Muscle layer of colon (tissue), 2 donors: ENCODE data around the gene TCP11L2.
"Not testable (repeated sequence)": the region's sequence is repeated elsewhere in the genome, so short reads cannot be mapped to it uniquely, and the experiment has no call there.

Experiments used
- H3K27ac ChIP-seq: one replicate; pipeline ENCODE4 v1.7.0; 2013; ENCODE audit warnings: low read depth, mild to moderate bottlenecking, low read length, moderate library complexity
- H3K27me3 ChIP-seq, 2 donors: one replicate each; pipeline ENCODE4 v1.7.0; 2013; ENCODE audit warnings: low read length in 2 of 2, mild to moderate bottlenecking in 2 of 2; ENCODE audit not compliant: insufficient read depth in 2 of 2, control insufficient read depth in 1 of 2
- H3K36me3 ChIP-seq: one replicate; pipeline ENCODE4 v1.7.0; 2013; ENCODE audit warnings: mild to moderate bottlenecking, low read length; ENCODE audit not compliant: insufficient read depth
- H3K4me1 ChIP-seq: one replicate; pipeline ENCODE4 v1.7.0; 2013; ENCODE audit warnings: mild to moderate bottlenecking, low read length; ENCODE audit not compliant: insufficient read depth
- H3K4me3 ChIP-seq, 2 donors: one replicate each; pipeline ENCODE4 v1.7.0; 2013; ENCODE audit warnings: low read length in 2 of 2, low read depth in 1 of 2, mild to moderate bottlenecking in 1 of 2, moderate library complexity in 1 of 2
- H3K9ac ChIP-seq: one replicate; pipeline ENCODE4 v1.7.0; 2013; ENCODE audit warnings: low read length
- H3K9me3 ChIP-seq: one replicate; pipeline ENCODE4 v1.7.0; 2013; ENCODE audit warnings: mild to moderate bottlenecking, low read length
- donor health status: abdominal sarcoma.
- donor health status: Adenocarcinoma of cecum.

Gene TCP11L2

DNA sequence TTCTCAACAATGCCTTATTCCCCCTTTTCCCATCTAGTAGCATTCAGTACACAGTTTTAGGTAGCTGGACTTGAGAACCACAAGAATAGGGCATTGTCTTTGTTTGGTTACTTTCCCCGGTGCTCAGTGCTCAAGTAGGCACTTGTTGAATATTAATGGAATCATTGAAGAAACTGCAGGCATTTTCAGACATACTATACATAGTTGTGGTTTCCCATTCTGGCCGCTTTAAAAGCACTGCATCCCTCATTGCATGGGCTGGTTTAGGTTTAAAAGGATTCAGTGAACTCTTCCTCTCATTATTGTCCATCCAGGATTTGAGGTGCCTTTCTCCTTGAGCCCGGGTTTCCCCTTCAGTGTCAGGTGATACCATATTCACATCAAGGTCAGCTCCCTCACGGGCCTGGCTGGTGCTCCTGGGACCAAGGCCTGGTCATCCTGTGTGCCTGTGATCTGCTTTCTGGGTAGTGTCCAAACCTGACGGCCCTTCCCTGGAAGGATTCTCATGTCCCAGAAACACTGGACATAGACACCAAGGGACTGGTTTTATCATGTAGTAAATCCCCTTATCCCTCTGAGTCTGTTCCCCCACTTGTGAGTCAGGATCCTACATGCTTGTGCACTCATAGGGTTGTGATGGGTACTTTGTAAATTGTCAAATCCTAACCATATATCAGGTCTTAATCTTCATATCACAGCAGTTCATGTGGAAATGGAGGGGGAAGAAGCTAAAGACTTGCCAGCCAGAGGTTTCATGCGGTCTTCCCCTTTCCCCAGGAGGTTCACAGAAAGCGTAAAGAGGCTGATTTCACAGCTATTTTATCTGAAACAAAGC lies 7.4 kb downstream of the TCP11L2 start:
- H3K27me3 ChIP-seq: no peaks in the 10 kb centered on the region
- H3K9me3 ChIP-seq: no peaks in the 10 kb centered on the region
- H3K27ac ChIP-seq: no peak overlapping the region
- H3K9ac ChIP-seq: no peak overlapping the region
- H3K4me3 ChIP-seq: no peak overlapping the region
- peaks cover 34% of the 10 kb centered on the region for H3K36me3 ChIP-seq
- peaks cover 54% of the 10 kb centered on the region for H3K4me1 ChIP-seq

GRCh38 chr12:106310687-106311086 lies 8.2 kb downstream of the TCP11L2 start:
- Histone ChIP-seq H3K9ac (no peak overlapping the region), H3K4me3 (no peak overlapping the region), H3K4me1 (peaks cover 46% of the 10 kb centered on the region), H3K27me3 (no peaks in the 10 kb centered on the region), H3K27ac (no peak overlapping the region), H3K36me3 (peaks cover 42% of the 10 kb centered on the region), H3K9me3 (no peaks in the 10 kb centered on the region)

GRCh38 chr12:106311139-106311538 lies 8.6 kb downstream of the TCP11L2 start:
- Histone ChIP-seq H3K36me3 (peaks cover 46% of the 10 kb centered on the region), H3K4me1 (peaks cover 42% of the 10 kb centered on the region), H3K4me3 (no peak overlapping the region), H3K27ac (no peak overlapping the region), H3K9ac (no peak overlapping the region), H3K9me3 (no peaks in the 10 kb centered on the region), H3K27me3 (no peaks in the 10 kb centered on the region)

GRCh38 chr12:106313413-106313812 lies 10.9 kb downstream of the TCP11L2 start:
- H3K27me3 ChIP-seq, H3K27ac ChIP-seq, H3K9me3 ChIP-seq, H3K4me3 ChIP-seq, H3K9ac ChIP-seq: not testable (repeated sequence)
- peaks cover 60% of the 10 kb centered on the region for H3K36me3 ChIP-seq
- H3K4me1 ChIP-seq: peaks cover 21% of the 10 kb centered on the region

DNA sequence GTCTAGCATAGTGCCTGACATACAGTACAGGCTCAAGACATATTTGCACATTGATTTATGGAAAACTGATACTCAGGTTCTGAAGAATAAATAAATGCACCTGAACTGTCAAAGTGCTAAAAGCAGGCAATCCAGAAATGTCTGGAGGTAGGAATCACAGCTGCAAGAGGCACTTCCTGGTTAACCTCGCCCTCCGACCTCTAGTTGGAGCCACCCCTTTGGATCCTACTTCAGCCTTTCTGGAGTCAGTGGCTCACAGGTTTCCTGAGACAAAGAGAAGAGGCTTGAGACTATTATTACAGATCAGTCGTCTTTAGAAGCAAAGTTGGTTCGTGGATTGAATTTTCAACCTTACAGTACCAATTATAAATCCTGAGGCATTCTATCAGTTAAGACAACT lies 13.0 kb downstream of the TCP11L2 start:
- no peak overlapping the region for H3K27ac ChIP-seq
- H3K4me3 ChIP-seq: no peak overlapping the region
- H3K27me3 ChIP-seq: no peaks in the 10 kb centered on the region
- no peaks in the 10 kb centered on the region for H3K9me3 ChIP-seq
- H3K9ac ChIP-seq: no peak overlapping the region
- peaks cover under 1% of the 10 kb centered on the region for H3K4me1 ChIP-seq
- peaks cover 61% of the 10 kb centered on the region for H3K36me3 ChIP-seq

- Histone ChIP-seq H3K36me3 (peaks cover 66% of the 10 kb centered on the region), H3K27ac (no peak overlapping the region), H3K4me1 (no peaks in the 10 kb centered on the region)
These were observed 15.0 kb downstream of the TCP11L2 start for GRCh38 chr12:106317406-106318082.

GRCh38 chr12:106321139-106321850 lies 18.8 kb downstream of the TCP11L2 start:
- no peaks in the 10 kb centered on the region for H3K9me3 ChIP-seq
- no peaks in the 10 kb centered on the region for H3K27me3 ChIP-seq
- no peaks in the 10 kb centered on the region for H3K4me1 ChIP-seq
- H3K36me3 ChIP-seq: peaks cover 71% of the 10 kb centered on the region
- H3K9ac ChIP-seq: no peak overlapping the region
- H3K4me3 ChIP-seq: no peak overlapping the region
- H3K27ac ChIP-seq: no peak overlapping the region

More at GRCh38 chr12:106317406-106318082, 15.0 kb downstream of the TCP11L2 start:
- H3K9me3 ChIP-seq: no peaks in the 10 kb centered on the region
- no peak overlapping the region for H3K9ac ChIP-seq
- no peaks in the 10 kb centered on the region for H3K27me3 ChIP-seq
- H3K4me3 ChIP-seq: no peak overlapping the region

GRCh38 chr12:106323537-106323936 lies 21.0 kb downstream of the TCP11L2 start:
- Histone ChIP-seq H3K4me1 (peaks cover under 1% of the 10 kb centered on the region), H3K27me3 (no peaks in the 10 kb centered on the region), H3K9ac (no peak overlapping the region), H3K9me3 (no peaks in the 10 kb centered on the region), H3K4me3 (no peak overlapping the region), H3K36me3 (peaks cover 69% of the 10 kb centered on the region), H3K27ac (no peak overlapping the region)

GRCh38 chr12:106327309-106327869 lies 24.9 kb downstream of the TCP11L2 start:
- Histone ChIP-seq H3K36me3 (peaks cover 64% of the 10 kb centered on the region), H3K9ac (no peak overlapping the region)

GRCh38 chr12:106328735-106329134 lies 26.2 kb downstream of the TCP11L2 start:
- Histone ChIP-seq H3K4me1 (peaks cover 16% of the 10 kb centered on the region), H3K27me3 (no peaks in the 10 kb centered on the region), H3K36me3 (peaks cover 66% of the 10 kb centered on the region), H3K9ac (no peak overlapping the region), H3K4me3 (no peak overlapping the region), H3K27ac (no peak overlapping the region), H3K9me3 (no peaks in the 10 kb centered on the region)

More at GRCh38 chr12:106327309-106327869, 24.9 kb downstream of the TCP11L2 start:
- Histone ChIP-seq H3K9me3 (no peaks in the 10 kb centered on the region), H3K27me3 (no peaks in the 10 kb centered on the region), H3K4me1 (peaks cover 16% of the 10 kb centered on the region), H3K27ac (no peak overlapping the region), H3K4me3 (no peak overlapping the region)
